Left cardiac atrium (tissue), 4 donors: Measurements from ENCODE around the gene ACTN4. TPM values are rescaled to one million over a fixed set of nuclear protein-coding genes. Genes with fewer than 3 reads are reported as not detected.
"Not testable (repeated sequence)": the region's sequence is repeated elsewhere in the genome, so short reads cannot be mapped to it uniquely, and the experiment has no call there.

Source experiments
- ATAC-seq, 2 donors: fragments of 200-7000 bp; cut with Tn5 transposase; one replicate each; pipeline ENCODE4 v1.9.1; 2020; ENCODE audit warnings: mild to moderate bottlenecking in 2 of 2, moderate library complexity in 2 of 2
- DNase-seq: peaks from one replicate; pipeline ENCODE4 v3.0.0-alpha.2; 2020
- intact Hi-C, 2 donors: fragments of 100-400 bp; cut with DNase I; formaldehyde crosslinking; loops; one replicate each; pipeline versions ENCODE4 v1.14.1 to v1.15.1; 2022 to 2023
- total RNA-seq, 2 donors: library from RNA; stranded (reverse); fragmentation: NEBNext Ultra II Directional; extraction: Animal tissue kit (Norgen Biotek cat#: 25700); gene quantifications; one replicate each; pipeline ENCODE4 v1.2.1, GENCODE V29; 2021
- donor health status: DM: no; HTN: yes; CAD: no.
- donor health status: DM: no; HTN: yes; CAD: no; lungs with severe emphysema.
- donor health status: DM: yes; HTN: yes; CAD: no.
- donor health status: Dilated cardiomyopathy.

ACTN4 gene
- total RNA-seq, 2 donors from 2014 or later = 160 to 333 TPM

DNA sequence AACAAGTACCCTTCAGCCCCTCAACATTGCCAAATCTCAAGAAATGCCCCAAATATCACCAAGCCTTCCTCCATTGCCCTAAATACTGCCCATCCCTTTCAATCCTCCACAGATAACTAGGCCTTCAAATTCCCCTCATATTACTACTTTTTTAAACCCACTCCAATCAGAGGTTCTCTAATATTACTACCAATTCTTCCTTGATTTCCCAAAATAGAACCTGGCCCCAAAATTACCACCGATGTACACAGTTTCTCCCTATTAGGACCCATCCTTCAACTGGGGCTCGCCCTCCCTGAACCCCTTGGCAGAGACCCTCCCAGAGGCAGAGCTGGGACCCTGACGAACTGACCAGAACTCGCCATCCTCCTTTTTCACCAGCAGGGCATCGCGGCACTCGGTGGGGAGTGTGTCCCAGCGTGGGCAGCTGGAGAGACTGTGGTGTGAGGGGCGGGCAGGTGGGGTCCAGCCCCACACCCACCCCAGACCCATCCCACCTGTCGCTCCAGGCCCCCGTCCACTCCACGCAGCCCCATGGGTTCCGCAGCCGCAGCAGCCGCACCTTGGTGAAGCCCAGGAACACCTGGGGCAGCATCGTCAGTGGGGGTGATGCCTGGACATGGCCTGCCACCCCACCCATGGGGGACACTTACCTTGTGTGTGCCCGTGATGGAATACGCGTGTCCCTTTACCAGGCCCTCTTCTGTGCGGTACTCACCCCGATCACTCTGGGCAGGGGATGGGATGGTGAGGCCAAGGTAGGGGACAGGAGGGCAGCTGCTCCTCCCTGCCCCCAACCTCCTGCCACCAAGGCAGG, 90.7 kb downstream of the ACTN4 start:
- ATAC-seq (no peak), DNase-seq (no peak)
- intact Hi-C loops = no loop called here

DNA sequence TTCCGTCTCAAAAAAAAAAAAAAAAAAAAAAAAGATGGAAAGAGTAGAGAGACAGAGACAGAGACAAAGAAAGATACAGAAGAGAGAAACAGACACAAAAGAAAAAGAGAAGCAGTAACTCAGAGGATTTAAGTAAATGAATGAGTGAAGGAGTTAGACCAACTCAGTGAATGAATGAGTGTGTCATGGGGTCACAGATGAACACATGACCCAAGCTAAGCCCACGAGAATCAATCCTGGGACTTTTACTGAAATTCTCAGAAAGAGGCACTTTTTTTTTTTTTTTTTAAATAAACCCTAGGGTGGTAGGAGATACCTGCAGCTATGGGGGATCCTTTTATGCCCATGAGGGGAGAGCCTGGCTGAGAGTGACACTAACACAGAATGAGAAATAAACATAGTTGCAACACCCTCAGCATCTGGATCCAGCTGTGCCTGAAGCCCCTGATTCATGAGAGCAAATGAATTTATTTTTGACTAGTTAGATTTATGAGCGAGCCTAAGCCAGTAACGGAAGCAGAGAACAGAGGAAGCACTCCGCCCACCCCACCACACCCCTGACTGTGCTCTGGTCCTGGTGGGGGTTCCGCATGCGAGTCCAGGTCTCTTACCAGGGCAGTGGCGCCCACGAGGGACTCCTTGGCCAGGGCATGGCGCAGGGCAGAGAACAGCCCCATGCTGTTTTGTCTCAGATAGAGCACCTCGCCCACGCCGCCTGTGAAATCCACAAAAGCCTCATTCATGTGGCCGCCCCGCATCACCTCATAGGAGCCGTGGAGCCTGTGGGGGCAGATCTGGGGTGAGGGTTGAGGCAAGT, 92.2 kb downstream of the ACTN4 start:
- ATAC-seq (no peak), DNase-seq (no peak)
- intact Hi-C loops = no loop called here

DNA sequence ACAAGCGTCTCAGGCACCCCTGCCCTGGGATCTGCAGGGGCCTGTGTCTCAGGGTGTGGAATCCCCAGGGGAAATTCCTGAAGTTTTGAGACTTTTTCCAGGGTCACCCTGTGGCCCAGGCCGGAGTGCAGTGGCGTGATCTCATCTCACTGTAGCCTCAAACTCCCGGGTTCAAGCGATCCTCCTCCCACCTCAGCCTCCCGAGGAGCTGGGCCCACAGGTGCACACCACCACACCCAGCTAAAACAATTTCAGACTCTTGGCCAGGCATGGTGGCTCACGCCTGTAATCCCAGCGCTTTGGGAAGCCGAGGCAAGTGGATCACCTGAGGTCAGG, 92.8 kb downstream of the ACTN4 start:
- DNase-seq = no peak
- intact Hi-C loops = no loop called here
- no peak for ATAC-seq

DNA sequence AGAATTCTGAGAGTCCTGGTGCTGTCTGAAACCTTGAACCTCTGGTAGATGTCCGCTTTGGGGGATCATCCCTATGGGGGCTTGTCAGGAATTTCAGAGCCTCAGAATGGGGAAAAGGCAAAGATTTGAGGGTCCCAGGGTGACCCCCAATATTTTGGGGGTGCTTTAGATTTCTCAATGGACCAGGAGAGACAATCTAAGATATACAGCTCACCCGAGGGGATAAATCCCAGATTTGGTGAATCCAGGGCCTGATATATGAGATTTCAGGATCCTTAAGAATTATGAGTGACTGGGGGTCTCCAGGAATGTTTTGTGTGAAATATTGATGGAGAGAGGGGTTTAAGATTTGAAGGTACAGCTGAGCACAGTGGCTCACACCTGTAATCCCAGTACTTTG, 93.5 kb downstream of the ACTN4 start:
- ATAC-seq (no peak), DNase-seq (no peak)
- intact Hi-C loops = no loop called here

DNA sequence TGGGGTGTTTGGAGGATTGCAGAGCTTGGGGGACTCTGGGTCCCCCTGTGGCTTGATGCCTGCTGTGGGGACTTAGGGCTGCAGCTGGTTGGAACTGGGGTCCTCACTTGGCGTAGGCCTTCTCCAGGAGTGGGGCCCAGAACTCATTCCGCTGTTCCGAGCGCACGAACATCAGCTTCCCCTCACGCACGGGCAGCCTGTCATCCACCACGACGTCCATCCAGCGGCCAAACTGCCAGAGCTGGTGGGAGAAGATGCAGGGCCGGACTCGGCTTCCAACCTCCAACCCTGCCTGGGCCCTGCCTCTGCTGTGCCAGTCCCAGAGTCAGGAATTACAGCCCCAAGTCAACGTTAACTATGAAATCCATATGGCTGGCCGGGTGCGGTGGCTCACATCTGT, 94.2 kb downstream of the ACTN4 start:
- intact Hi-C loops = no loop called here
- DNase-seq (no peak), ATAC-seq (no peak)

DNA sequence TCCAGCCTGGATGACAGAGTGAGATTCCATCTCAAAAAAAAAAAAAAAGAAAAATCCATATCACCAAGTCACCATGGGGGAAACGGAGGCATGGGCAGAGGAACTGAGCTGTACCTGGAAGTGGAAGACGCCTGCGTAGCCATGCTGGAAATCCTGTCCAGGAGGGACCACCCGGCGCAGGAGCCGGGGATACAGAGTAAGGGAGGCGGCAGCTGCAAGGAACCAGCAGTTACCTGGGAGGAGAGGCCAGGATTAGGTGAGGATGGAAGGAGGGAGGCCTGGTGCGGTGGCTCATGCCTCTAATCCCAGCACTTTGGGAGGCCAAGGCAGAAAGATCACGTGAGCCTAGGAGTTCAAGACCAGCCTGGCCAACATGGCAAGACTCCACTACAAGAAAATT, 94.8 kb downstream of the ACTN4 start:
- DNase-seq = no peak

DNA sequence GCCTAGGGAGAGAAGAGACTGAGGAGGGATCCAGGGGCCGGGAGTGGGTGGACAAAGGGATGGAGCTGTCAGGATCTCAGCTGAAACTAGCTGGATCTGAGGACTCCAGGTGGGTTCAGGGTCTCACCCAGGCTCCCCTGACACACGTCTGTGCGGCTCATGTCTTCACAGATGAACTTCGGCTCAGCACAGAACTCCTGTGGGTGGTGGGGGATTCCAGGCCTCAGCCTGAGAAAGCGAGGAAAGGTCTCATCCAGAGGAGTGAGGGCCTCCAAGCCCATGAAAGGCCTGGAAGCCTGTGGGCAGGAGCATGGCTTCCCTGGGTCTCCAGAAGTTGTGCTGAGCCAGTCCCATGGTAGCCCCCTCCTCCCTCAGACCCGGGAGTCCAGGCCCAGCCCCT, 95.5 kb downstream of the ACTN4 start:
- DNase-seq = no peak

More for the DNA sequence above, 94.8 kb downstream of the ACTN4 start:
- intact Hi-C loops = no loop called here
- no peak for ATAC-seq

DNA sequence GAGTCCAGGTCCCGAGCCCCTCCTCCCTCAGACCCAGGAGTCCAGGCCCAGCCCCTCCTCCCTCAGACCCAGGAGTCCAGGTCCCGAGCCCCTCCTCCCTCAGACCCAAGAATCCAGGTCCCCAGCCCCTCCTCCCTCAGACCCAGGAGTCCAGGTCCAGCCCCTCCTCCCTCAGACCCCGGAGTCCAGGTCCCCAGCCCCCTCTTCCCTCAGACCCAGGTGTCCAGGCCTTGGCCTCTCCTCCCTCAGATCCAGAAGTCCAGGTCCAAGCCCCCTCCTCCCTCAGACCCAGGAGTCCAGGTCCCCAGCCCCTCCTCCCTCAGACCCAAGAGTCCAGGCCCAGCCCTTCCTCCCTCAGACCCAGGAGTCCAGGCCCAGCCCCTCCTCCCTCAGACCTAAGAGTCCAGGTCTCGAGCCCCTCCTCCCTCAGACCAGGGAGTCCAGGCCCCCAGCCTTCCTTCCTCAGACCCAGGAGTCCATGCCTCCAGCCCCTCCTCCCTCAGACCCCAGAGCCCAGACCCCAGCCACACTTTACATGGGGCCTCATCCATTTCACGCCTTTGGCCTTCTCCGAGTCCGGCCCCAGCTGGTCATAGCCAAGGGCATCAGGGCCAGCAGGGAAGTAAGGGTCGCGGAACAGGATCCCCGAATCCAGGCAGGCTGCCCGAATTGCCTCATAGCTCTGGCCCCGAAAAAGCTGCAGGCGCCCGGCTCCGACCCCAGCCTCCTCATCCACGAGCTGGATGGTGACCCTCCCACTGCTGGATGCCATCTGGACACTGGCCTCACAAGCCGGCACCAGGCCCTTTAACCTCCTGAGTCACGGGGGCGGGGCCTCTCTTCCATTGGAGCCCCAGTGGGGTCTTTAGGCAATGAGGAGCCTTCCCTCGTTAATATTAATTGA, 96.2 kb downstream of the ACTN4 start:
- intact Hi-C loops = no loop called here
- no peak for DNase-seq
- no peak for ATAC-seq

More for the DNA sequence above, 95.5 kb downstream of the ACTN4 start:
- intact Hi-C loops = no loop called here
- ATAC-seq = no peak

DNA sequence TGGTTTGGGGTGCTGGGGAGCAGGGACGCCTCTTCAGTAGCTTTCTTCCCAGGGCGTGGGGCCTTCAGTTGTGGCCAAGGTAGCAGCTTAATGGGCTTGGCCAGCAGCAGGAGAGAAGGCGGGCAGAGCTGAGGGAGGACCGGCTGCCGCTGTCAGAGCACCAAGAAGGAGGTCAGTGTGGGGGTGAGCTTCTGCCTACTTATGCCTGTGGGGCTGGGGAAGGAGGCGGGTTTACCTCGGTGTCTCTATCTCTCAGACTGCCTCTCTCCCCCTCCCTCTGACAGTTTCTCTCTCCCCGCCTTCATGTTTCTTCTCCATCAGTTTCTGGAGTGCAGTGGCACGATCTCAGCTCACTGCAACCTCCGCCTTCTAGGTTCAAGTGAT, 96.8 kb downstream of the ACTN4 start, which contains the start of gene CAPN12:
Gene CAPN12 (minus strand): TSS at position 177 of the 384 bp plus-strand sequence. CDS start 309 bp downstream, outside the sequence.
- intact Hi-C loops = no loop called here
- no peak for DNase-seq
- ATAC-seq = no peak

DNA sequence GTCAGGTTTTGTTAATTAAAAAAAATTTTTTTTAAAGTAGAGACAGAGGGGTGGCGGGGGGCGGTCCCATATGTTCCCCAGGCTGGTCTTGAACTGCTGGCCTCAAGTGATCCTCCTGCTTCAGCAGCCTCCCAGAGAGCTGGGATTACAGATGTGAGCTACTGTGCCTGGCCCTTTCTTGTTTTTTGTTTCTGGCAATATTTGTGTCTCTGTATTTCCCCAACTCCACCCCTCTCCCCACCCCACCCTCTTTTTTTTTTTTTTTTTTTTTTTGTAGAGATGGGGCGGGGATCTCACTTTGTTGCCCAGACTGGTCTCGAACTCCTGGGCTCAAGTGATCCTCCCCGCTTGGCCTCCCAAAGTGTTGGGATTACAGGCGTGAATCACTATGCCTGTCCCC, 97.4 kb downstream of the ACTN4 start:
- intact Hi-C loops = no loop called here
- DNase-seq = no peak
- ATAC-seq = no peak

DNA sequence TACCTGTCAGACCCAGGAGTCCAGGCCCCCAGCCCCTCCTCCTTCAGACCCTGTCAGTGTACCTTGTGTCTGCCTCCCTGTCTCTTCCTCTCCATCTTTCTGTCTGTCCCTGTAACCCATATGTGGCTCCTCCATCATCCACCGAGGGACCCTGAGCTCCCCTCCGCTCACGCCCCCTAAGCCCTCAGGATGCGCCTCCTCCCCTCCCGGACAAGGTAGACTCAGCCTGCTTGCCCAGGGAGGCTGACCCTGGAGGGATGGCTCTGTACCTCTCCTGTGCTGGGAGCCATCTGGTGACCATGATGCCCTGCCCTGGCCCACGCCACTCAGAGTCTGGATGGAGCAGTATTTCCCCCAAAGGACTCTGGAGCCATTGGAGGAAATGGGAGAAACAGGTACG, 97.9 kb downstream of the ACTN4 start:
- intact Hi-C loops = no loop called here
- no peak for ATAC-seq
- no peak for DNase-seq

DNA sequence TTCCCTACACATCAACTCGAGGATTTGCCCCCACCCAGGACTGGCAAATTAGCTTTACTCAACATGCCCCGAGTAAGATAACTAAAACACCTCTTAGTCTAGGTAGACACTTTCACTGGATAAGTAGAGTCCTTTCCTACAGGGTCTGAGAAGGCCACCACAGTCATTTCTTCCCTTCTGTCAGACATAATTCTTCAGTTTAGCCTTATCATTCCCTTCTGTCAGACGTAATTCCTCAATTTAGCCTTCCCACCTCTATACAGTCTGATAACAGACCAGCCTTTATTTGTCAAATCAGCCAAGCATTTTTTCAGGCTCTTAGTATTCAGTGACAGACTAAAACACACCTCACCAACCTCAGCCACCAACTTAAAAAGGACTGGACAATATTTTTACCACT, 106.3 kb downstream of the ACTN4 start:
- intact Hi-C loops, DNase-seq, ATAC-seq: not testable (repeated sequence)

DNA sequence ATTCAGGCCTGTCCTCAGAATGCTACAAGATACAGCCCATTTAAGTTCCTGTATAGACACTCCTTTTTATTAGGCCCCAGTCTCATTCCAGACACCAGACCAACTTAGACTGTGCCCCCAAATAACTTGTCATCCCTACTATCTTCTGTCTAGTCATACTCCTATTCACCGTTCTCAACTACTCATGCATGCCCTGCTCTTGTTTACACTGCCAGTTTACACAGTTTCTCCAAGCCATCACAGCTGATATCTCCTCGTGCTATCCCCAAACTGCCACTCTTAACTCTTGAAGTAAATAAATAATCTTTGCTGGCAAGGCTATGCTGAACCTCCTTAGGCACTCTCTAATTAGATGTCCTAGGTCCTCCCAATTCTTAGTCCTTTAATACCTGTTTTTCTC, 106.7 kb downstream of the ACTN4 start:
- DNase-seq, intact Hi-C loops, ATAC-seq: not testable (repeated sequence)

DNA sequence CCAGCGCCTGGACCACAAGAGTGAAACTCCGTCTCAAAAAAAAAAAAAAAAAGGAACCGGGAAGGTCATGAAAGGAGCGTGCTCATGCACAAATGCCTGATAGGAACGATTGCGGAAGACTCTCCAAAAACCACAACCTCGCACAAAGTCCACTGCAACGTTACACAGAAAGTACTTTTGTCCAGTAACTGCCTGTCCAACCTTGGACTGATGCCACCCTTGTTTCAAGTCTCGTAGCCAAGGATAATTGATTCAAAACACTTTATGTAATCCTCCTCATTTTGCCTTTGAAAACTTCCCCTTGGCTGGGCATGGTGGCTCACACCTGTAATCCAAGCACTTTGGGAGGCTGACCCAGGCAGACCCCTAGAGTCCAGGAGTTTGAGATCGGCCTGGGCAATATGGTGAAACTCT, 112.1 kb downstream of the ACTN4 start:
- no peak for DNase-seq
- intact Hi-C loops = no loop called here
- peak in 1 of 2 donors; percentile 23 for ATAC-seq

DNA sequence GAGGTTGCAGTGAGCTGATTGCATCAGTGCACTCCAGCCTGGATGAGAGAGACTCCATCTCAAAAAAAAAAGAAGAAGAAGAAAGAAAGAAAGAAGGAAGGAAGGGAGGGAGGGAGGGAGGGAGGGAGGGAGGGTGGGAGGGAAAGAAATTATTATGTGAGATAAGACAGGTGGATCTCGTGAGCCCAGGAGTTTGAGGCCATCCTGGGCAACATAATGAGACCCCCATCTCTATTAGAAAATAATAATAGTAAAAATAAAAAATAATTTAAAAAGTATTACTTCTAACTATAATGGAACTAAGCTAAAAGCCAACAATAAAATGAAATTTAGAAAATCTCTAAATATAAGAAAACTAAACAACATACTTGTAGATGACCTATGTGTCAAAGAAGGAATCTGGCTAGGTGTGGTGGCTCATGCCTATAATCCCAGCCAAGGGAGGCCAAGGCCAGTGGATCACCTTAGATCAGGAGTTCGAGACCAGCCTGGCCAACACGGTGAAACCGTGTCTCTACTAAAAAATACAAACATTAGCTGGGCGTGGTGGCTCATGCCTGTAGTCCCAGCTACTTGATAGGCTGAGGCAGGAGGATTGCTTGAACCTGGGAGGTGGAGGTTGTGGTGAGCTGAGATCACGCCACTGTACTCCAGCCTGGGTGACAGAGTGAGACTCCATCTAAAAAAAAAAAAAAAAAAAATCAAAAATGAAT, 113.5 kb downstream of the ACTN4 start:
- DNase-seq, ATAC-seq, intact Hi-C loops: not testable (repeated sequence)

DNA sequence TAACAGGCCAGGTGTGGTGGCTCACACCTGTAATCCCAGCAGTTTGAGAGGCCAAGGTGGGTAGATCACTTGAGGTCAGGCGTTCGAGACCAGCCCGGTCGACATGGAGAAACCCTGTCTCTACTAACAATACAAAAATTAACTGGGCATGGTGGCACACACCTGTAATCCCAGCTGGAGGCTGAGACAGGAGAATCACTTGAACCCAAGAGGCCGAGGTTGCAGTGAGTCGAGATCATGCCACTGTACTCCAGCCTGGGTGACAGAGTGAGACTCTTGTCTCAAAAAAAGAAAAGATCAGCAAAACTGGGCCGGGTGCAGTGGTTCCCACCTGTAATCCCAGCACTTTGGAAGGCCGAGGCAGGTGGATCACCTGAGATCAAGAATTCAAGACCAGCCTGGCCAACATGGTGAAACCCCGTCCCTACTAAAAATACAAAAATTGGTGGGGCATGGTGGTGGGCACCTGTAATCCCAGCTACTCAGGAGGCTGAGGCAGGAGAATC, 114.5 kb downstream of the ACTN4 start:
- DNase-seq, intact Hi-C loops, ATAC-seq: not testable (repeated sequence)

DNA sequence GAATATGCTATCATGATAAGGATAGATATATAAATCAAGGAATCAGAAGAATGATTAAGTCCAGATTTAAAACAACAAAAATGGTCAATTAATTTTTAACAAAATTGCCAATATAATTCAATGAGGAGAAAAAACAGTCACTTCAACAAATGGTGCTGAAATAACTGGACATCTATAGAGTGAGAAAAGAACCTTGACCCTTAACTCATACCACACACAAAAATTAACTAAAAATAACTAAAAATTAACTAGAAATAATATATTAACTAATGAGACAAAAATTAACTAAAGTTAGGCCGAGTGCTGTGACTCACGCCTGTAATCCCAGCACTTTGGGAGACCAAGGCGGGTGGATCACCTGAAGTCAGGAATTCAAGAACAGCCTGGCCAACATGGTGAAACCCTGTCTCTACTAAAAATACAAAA, 116.4 kb downstream of the ACTN4 start:
- intact Hi-C loops = no loop called here
- DNase-seq = no peak
- no peak for ATAC-seq

DNA sequence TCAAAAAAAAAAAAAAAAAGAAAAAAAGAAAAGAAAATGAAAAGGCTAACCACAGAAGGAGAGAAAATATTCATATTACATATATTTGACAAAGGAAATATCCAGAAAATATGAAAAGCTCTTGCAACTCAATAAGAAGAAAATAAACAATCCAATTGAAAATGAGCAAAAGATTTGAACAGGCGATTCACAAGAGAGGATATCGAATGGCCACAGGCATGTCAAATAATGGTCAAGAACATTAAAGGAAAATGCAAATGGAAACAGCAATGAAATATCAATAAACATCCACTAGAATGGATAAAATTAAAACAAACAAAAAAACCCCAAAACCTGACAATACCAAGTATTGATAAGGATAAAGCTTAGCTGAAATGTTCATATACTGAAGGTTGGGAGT, 117.8 kb downstream of the ACTN4 start:
- DNase-seq (no peak), ATAC-seq (no peak)
- intact Hi-C loops = no loop called here
